ENCODE data around the gene C17orf100.
A peak's percentile ranks its signal among the peaks of the same experiment; 100 is the strongest.

The C17orf100 gene

GRCh38 chr17:6651354-6651918 is at the start of gene C17orf100, which contains the start of gene MED31:
TSS of gene C17orf100 (plus strand) at chr17:6651762. CDS start at chr17:6651914, 152 bp downstream.
TSS of gene MED31 (minus strand) at chr17:6651605. CDS start at chr17:6651528, 77 bp downstream.
- TF ChIP-seq, protein P1, sequence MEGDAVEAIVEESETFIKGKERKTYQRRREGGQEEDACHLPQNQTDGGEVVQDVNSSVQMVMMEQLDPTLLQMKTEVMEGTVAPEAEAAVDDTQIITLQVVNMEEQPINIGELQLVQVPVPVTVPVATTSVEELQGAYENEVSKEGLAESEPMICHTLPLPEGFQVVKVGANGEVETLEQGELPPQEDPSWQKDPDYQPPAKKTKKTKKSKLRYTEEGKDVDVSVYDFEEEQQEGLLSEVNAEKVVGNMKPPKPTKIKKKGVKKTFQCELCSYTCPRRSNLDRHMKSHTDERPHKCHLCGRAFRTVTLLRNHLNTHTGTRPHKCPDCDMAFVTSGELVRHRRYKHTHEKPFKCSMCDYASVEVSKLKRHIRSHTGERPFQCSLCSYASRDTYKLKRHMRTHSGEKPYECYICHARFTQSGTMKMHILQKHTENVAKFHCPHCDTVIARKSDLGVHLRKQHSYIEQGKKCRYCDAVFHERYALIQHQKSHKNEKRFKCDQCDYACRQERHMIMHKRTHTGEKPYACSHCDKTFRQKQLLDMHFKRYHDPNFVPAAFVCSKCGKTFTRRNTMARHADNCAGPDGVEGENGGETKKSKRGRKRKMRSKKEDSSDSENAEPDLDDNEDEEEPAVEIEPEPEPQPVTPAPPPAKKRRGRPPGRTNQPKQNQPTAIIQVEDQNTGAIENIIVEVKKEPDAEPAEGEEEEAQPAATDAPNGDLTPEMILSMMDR (IDR thresholded peaks at IDR 0.05; ENCODE audit: insufficient read depth, low read length, poor library complexity, severe bottlenecking) = no peak

GRCh38 chr17:6602141-6602540 is 49.4 kb upstream of the C17orf100 start:
- DNase-seq (ENCODE audit: extremely low read depth, insufficient read length) = no peak
- TF ChIP-seq, protein P1 (IDR thresholded peaks at IDR 0.05; ENCODE audit: insufficient read depth, low read length, poor library complexity, severe bottlenecking) = no peak
- no peaks in the 10 kb centered on the region for H3K27me3 ChIP-seq (replicated peaks; ENCODE audit: control insufficient read depth, insufficient read depth, low read length)
- H3K4me3 ChIP-seq (replicated peaks; ENCODE audit: low read depth, low read length) = no peak overlapping the region
- peaks cover 3% of the 10 kb centered on the region for H3K36me3 ChIP-seq (ENCODE audit: control insufficient read depth, insufficient read depth, low read length)

More at GRCh38 chr17:6651354-6651918, at the start of gene C17orf100, which contains the start of gene MED31:
- peak; percentile 92 for DNase-seq (ENCODE audit: extremely low read depth, insufficient read length)
- H3K27me3 ChIP-seq (replicated peaks; ENCODE audit: control insufficient read depth, insufficient read depth, low read length) = no peaks in the 10 kb centered on the region
- peaks cover 3% of the 10 kb centered on the region; the same call in 1 of the 2 replicates for H3K36me3 ChIP-seq (ENCODE audit: control insufficient read depth, insufficient read depth, low read length)
- H3K4me3 ChIP-seq (replicated peaks; ENCODE audit: low read depth, low read length) = peak within 1 kb of the TSS; percentile 74

GRCh38 chr17:6603744-6604325 is 47.7 kb upstream of the C17orf100 start:
- Histone ChIP-seq H3K36me3 (ENCODE audit: control insufficient read depth, insufficient read depth, low read length) (peaks cover 8% of the 10 kb centered on the region), H3K27me3 (replicated peaks; ENCODE audit: control insufficient read depth, insufficient read depth, low read length) (no peaks in the 10 kb centered on the region), H3K4me3 (replicated peaks; ENCODE audit: low read depth, low read length) (no peak overlapping the region)
- DNase-seq (ENCODE audit: extremely low read depth, insufficient read length) = no peak
- TF ChIP-seq, protein P1 (IDR thresholded peaks at IDR 0.05; ENCODE audit: insufficient read depth, low read length, poor library complexity, severe bottlenecking) = no peak

GRCh38 chr17:6605142-6605541 is 46.4 kb upstream of the C17orf100 start:
- TF ChIP-seq, protein P1 (IDR thresholded peaks at IDR 0.05; ENCODE audit: insufficient read depth, low read length, poor library complexity, severe bottlenecking) = no peak

DNA sequence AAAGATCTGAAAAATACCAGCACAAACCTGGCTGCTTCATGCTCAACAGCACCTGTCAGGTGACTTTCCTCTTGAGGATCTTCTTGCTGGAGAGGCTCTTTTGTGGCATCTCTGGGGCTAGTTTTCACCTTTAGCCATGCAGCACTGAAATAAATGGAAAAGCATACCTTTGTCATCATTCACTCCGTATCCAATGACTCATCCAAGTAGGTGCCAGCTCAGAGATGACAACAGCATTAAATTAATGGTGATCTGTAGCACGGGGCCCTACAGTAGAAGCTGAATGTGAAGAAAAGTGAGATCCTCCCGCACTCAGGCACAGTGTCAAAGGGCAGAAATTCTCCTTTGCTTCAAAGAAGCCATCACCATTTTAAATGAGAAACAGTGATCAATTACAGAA is 43.2 kb upstream of the C17orf100 start:
- Histone ChIP-seq H3K4me3 (replicated peaks; ENCODE audit: low read depth, low read length) (no peak overlapping the region), H3K27me3 (replicated peaks; ENCODE audit: control insufficient read depth, insufficient read depth, low read length) (no peaks in the 10 kb centered on the region), H3K36me3 (ENCODE audit: control insufficient read depth, insufficient read depth, low read length) (peaks cover 11% of the 10 kb centered on the region)
- TF ChIP-seq, protein P1 (IDR thresholded peaks at IDR 0.05; ENCODE audit: insufficient read depth, low read length, poor library complexity, severe bottlenecking) = no peak
- no peak for DNase-seq (ENCODE audit: extremely low read depth, insufficient read length)

More at GRCh38 chr17:6605142-6605541, 46.4 kb upstream of the C17orf100 start:
- no peak for DNase-seq (ENCODE audit: extremely low read depth, insufficient read length)
- peaks cover 11% of the 10 kb centered on the region for H3K36me3 ChIP-seq (ENCODE audit: control insufficient read depth, insufficient read depth, low read length)
- no peak overlapping the region for H3K4me3 ChIP-seq (replicated peaks; ENCODE audit: low read depth, low read length)
- H3K27me3 ChIP-seq (replicated peaks; ENCODE audit: control insufficient read depth, insufficient read depth, low read length) = no peaks in the 10 kb centered on the region
